ENCODE results near the gene SEC14L6.
"Not testable (repeated sequence)": the region's sequence is repeated elsewhere in the genome, so short reads cannot be mapped to it uniquely, and the experiment has no call there.

The SEC14L6 gene

DNA sequence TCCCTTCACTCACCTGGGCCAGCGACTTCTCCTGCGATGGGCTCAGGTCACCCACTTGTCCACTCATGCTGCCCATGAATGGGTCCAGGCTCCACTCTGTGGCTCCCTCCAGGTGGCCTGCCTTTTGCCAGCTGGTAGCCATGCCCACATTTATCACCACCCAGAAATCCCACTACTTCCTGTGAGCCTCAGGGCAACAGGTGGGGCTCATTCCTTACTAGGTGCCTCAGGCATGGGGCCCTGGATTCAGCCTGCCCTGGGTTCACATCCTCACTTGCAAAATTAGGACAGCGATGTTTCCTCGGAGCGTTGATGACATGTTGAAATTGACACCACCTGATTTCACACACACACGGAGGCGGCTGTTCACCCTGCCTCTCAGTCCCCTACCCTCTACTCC is at the start of gene SEC14L6:
TSS of gene SEC14L6 (minus strand) at position 126 of the 400 bp plus-strand sequence. CDS start at position 67, 59 bp downstream.
- no peaks in the 10 kb centered on the region for H3K9me3 ChIP-seq (ENCODE audit: control insufficient read depth, insufficient read depth, low read length)
- no peaks in the 10 kb centered on the region for H4K20me1 ChIP-seq (ENCODE audit: control insufficient read depth, insufficient read depth, low read depth, low read length)
- H3K4me2 ChIP-seq (ENCODE audit: low read length): no peak within 1 kb of the TSS
- no peak within 1 kb of the TSS for H3K27ac ChIP-seq (ENCODE audit: low read depth, low read length)
- TF ChIP-seq, protein P1, sequence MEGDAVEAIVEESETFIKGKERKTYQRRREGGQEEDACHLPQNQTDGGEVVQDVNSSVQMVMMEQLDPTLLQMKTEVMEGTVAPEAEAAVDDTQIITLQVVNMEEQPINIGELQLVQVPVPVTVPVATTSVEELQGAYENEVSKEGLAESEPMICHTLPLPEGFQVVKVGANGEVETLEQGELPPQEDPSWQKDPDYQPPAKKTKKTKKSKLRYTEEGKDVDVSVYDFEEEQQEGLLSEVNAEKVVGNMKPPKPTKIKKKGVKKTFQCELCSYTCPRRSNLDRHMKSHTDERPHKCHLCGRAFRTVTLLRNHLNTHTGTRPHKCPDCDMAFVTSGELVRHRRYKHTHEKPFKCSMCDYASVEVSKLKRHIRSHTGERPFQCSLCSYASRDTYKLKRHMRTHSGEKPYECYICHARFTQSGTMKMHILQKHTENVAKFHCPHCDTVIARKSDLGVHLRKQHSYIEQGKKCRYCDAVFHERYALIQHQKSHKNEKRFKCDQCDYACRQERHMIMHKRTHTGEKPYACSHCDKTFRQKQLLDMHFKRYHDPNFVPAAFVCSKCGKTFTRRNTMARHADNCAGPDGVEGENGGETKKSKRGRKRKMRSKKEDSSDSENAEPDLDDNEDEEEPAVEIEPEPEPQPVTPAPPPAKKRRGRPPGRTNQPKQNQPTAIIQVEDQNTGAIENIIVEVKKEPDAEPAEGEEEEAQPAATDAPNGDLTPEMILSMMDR (IDR thresholded peaks at IDR 0.05; ENCODE audit: low read depth, low read length, poor library complexity, severe bottlenecking): no peak
- no peak for TF ChIP-seq EZH2phosphoT487 (IDR thresholded peaks at IDR 0.05; ENCODE audit: borderline replicate concordance, low read length)
- peaks cover 3% of the 10 kb centered on the region; the same call in 1 of the 2 replicates for H3K27me3 ChIP-seq (ENCODE audit: control insufficient read depth, low read length)
- H3K79me2 ChIP-seq (ENCODE audit: control insufficient read depth, low read length): no peaks in the 10 kb centered on the region
- H3K9me2 ChIP-seq (replicated peaks; ENCODE audit: control insufficient read depth, low read length): no peaks in the 10 kb centered on the region
- H3K4me3 ChIP-seq (ENCODE audit: low read length): no peak within 1 kb of the TSS
- H3K4me1 ChIP-seq (ENCODE audit: control insufficient read depth, low read length): no peaks in the 10 kb centered on the region
- H3K36me3 ChIP-seq (ENCODE audit: control insufficient read depth, low read length): no peaks in the 10 kb centered on the region
- no peaks in the 10 kb centered on the region for H3F3A ChIP-seq (ENCODE audit: control insufficient read depth, insufficient read depth)

DNA sequence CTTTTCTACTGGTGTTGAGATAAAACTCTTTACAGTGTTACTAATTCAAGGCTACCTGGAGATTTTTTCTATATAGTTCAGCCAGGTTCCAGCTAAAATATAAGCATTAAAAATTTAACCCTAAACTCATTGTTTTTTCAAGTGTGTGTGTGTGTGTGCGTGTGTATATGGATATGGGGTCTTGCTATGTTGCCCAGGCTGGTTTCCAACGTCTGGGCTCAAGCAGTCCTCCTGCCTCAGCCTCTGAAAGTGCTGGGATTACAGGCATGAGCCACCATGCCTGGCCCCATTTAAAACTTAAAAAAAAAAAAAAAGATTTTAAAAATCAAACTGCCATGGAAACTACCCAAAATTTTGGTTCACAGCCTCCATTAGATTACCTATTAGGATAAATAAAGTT is 49.7 kb upstream of the SEC14L6 start:
- Histone ChIP-seq H3K79me2 (ENCODE audit: control insufficient read depth, low read length) (peaks cover 6% of the 10 kb centered on the region), H3K27me3 (ENCODE audit: control insufficient read depth, low read length) (peaks cover 2% of the 10 kb centered on the region; the same call in 1 of the 2 replicates), H3F3A (ENCODE audit: control insufficient read depth, insufficient read depth) (peaks cover 2% of the 10 kb centered on the region; the same call in 1 of the 2 replicates), H3K4me2 (ENCODE audit: low read length) (no peak overlapping the region), H3K27ac (ENCODE audit: low read depth, low read length) (no peak overlapping the region), H3K9me3 (ENCODE audit: control insufficient read depth, insufficient read depth, low read length) (no peaks in the 10 kb centered on the region), H3K9me2 (replicated peaks; ENCODE audit: control insufficient read depth, low read length) (no peaks in the 10 kb centered on the region), H3K36me3 (ENCODE audit: control insufficient read depth, low read length) (peaks cover 2% of the 10 kb centered on the region), H3K4me1 (ENCODE audit: control insufficient read depth, low read length) (peaks cover 3% of the 10 kb centered on the region; the same call in 1 of the 2 replicates), H3K4me3 (ENCODE audit: low read length) (no peak overlapping the region), H4K20me1 (ENCODE audit: control insufficient read depth, insufficient read depth, low read depth, low read length) (0 out of 2 replicates have a peak, but pooled peaks cover 2% of the 10 kb centered on the region)
- TF ChIP-seq, protein P1 (IDR thresholded peaks at IDR 0.05; ENCODE audit: low read depth, low read length, poor library complexity, severe bottlenecking): no peak
- TF ChIP-seq EZH2phosphoT487 (IDR thresholded peaks at IDR 0.05; ENCODE audit: borderline replicate concordance, low read length): no peak

DNA sequence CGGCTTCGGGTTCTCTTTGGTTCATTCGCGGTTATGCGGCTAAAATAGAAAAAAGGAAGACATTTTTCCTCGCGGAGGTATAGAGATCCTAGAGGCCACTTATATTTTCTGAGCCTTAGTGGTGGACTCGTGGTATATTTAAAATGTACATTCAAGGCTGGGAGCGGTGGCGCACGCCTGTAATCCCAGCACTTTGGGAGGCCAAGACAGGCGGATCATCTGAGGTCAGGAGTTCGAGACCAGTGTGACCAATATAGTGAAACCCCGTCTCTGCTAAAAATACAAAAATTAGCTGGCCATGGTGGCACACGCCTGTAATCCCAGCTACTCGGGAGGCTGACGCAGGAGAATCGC is 45.8 kb upstream of the SEC14L6 start:
- H3K27me3 ChIP-seq (ENCODE audit: control insufficient read depth, low read length); H3K27ac ChIP-seq (ENCODE audit: low read depth, low read length); H3K9me2 ChIP-seq (replicated peaks; ENCODE audit: control insufficient read depth, low read length); H3K9me3 ChIP-seq (ENCODE audit: control insufficient read depth, insufficient read depth, low read length); H3F3A ChIP-seq (ENCODE audit: control insufficient read depth, insufficient read depth): not testable (repeated sequence)
- H3K4me1 ChIP-seq (ENCODE audit: control insufficient read depth, low read length): peaks cover 15% of the 10 kb centered on the region
- peaks cover 39% of the 10 kb centered on the region for H3K79me2 ChIP-seq (ENCODE audit: control insufficient read depth, low read length)
- H3K4me2 ChIP-seq (ENCODE audit: low read length): peak overlapping the region; percentile 73
- H4K20me1 ChIP-seq (ENCODE audit: control insufficient read depth, insufficient read depth, low read depth, low read length): peaks cover 17% of the 10 kb centered on the region; the same call in 1 of the 2 replicates
- peaks cover 40% of the 10 kb centered on the region for H3K36me3 ChIP-seq (ENCODE audit: control insufficient read depth, low read length)
- H3K4me3 ChIP-seq (ENCODE audit: low read length): peak overlapping the region; percentile 96

DNA sequence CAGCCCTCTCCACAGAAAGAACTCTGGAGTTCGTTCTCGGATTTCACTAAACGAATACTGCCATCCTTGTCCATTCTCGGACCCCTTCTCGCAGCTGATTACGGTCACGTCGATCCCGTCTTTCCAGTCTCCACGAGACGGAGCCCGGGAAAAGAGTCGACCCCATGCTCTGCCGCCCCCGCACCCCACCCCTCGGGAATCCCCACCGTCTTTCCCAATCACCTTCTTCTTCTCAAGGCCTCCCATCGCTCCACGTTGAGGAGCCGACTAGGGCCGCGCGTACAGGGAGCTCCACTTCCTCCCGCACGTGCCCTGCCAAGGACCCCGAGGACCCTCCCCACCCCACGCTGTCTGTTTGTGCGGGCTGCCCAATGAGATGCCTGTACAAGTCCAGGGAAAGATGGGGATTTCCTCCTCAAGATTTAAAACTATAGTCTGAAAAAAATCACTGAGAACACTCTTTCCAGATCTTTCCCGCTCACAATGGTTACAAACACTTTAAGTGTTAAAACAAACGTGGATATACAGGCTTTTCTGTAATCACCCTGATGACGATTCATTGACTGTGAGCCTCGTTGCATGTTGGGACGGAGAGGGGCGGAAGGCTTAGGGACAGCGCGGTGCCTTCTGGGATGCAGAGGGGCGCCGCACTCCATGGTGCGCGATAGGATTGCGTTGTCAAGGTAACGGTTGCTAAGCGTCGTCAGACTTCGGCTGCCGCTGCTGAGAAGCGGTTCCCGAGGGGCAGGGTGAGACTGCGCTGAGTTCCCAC is 45.2 kb upstream of the SEC14L6 start, which contains the start of gene PES1:
TSS of gene PES1 (minus strand) at position 323 of the 772 bp plus-strand sequence. CDS start at position 246, 77 bp downstream.
- Histone ChIP-seq H3K27me3 (ENCODE audit: control insufficient read depth, low read length) (peaks cover 2% of the 10 kb centered on the region; the same call in 1 of the 2 replicates), H3K9me2 (replicated peaks; ENCODE audit: control insufficient read depth, low read length) (no peaks in the 10 kb centered on the region), H3K27ac (ENCODE audit: low read depth, low read length) (peak within 1 kb of the TSS; percentile 70), H3K36me3 (ENCODE audit: control insufficient read depth, low read length) (peaks cover 46% of the 10 kb centered on the region), H3K4me1 (ENCODE audit: control insufficient read depth, low read length) (peaks cover 15% of the 10 kb centered on the region), H3K9me3 (ENCODE audit: control insufficient read depth, insufficient read depth, low read length) (no peaks in the 10 kb centered on the region), H4K20me1 (ENCODE audit: control insufficient read depth, insufficient read depth, low read depth, low read length) (peaks cover 17% of the 10 kb centered on the region; the same call in 1 of the 2 replicates), H3K4me3 (ENCODE audit: low read length) (peak within 1 kb of the TSS; percentile 96), H3K4me2 (ENCODE audit: low read length) (peak within 1 kb of the TSS; percentile 73), H3K79me2 (ENCODE audit: control insufficient read depth, low read length) (peaks cover 39% of the 10 kb centered on the region), H3F3A (ENCODE audit: control insufficient read depth, insufficient read depth) (no peaks in the 10 kb centered on the region)
- no peak for TF ChIP-seq EZH2phosphoT487 (IDR thresholded peaks at IDR 0.05; ENCODE audit: borderline replicate concordance, low read length)
- TF ChIP-seq, protein P1 (IDR thresholded peaks at IDR 0.05; ENCODE audit: low read depth, low read length, poor library complexity, severe bottlenecking): no peak

Data from DOHH2 (cell line).